HFF-Myc (cell line): ENCODE measurements around the gene TMC2.
A peak's percentile ranks its signal among the peaks of the same experiment; 100 is the strongest.

Experiments used
- DNase-seq: peaks from one replicate; pipeline ENCODE4 v3.0.0-alpha.2; 2011; ENCODE audit warnings: low read depth; ENCODE audit errors: extremely low read depth
- H3K4me3 ChIP-seq: replicated peaks from 2 replicates; pipeline ENCODE4 v1.5.1; 2011; ENCODE audit warnings: low read depth, mild to moderate bottlenecking, control low read depth, low read length
- TF ChIP-seq, protein P1 (sequence below): IDR thresholded peaks from 2 replicates; pipeline ENCODE4 v1.5.1; 2012; ENCODE audit warnings: mild to moderate bottlenecking, low read depth, low read length, control low read depth; ENCODE audit errors: missing control alignments

The TMC2 gene

DNA sequence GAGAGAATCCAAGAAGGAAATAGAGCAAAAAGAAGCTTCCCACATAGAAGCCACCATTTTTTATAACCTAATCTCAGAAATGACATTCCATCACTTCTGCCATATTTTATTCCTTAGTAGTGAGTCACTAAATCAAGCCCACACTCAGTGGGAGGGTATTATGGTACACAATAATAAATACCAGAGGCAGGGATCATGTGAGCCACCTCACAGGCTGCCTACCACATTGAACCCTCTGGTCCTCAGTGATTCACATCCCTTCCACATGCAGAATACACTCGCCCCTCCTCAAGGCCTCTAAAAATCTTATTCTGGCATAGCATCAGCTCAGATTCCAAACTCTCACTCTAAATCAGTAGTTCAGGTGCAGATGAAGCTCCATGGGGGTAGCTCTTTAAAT, 49.4 kb downstream of the TMC2 start:
- TF ChIP-seq, protein P1, sequence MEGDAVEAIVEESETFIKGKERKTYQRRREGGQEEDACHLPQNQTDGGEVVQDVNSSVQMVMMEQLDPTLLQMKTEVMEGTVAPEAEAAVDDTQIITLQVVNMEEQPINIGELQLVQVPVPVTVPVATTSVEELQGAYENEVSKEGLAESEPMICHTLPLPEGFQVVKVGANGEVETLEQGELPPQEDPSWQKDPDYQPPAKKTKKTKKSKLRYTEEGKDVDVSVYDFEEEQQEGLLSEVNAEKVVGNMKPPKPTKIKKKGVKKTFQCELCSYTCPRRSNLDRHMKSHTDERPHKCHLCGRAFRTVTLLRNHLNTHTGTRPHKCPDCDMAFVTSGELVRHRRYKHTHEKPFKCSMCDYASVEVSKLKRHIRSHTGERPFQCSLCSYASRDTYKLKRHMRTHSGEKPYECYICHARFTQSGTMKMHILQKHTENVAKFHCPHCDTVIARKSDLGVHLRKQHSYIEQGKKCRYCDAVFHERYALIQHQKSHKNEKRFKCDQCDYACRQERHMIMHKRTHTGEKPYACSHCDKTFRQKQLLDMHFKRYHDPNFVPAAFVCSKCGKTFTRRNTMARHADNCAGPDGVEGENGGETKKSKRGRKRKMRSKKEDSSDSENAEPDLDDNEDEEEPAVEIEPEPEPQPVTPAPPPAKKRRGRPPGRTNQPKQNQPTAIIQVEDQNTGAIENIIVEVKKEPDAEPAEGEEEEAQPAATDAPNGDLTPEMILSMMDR: no peak
- peak; percentile 27 for DNase-seq
- no peak overlapping the region for H3K4me3 ChIP-seq

DNA sequence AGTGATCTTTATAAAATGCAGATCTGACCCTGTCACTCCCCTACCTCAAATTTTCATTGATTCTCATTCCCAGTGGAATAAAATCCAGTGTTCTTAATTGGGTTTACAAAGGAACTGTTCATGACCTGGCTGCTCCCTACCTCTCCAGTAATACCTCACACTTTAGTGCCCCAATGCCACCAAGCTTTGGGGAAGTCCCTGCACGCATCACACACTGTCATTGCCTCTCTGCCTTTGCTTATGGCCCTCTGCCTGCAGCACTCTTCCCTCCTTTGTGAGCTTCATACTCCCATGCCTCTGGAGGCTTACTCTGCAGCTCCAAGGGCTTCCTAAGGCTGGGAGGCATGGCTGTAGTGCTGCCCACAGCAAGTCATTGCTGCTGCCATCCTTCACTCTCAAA, 57.4 kb downstream of the TMC2 start:
- H3K4me3 ChIP-seq: no peak overlapping the region
- TF ChIP-seq, protein P1: no peak

DNA sequence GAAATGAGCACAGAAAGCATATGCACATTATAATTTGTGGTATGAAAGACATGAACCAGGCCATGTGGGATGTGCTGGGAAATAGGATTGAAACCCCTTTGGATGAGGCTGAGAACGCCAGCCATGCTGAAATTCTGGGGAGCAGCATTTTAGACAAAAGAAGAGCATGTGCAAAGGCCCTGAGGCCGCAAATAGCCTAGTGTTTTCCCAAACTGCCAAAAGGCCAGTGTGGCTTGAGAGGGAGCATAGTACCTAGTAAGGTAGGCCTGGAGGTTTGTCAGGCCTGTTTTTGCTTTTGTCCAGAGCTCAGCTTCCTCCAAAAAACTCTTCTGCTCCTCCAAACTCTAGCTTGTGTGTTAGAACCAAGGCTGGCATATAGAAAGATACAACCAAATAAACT, 58.7 kb downstream of the TMC2 start:
- TF ChIP-seq, protein P1: no peak
- no peak overlapping the region for H3K4me3 ChIP-seq
- no peak for DNase-seq

More for the DNA sequence above, 57.4 kb downstream of the TMC2 start:
- DNase-seq: no peak

DNA sequence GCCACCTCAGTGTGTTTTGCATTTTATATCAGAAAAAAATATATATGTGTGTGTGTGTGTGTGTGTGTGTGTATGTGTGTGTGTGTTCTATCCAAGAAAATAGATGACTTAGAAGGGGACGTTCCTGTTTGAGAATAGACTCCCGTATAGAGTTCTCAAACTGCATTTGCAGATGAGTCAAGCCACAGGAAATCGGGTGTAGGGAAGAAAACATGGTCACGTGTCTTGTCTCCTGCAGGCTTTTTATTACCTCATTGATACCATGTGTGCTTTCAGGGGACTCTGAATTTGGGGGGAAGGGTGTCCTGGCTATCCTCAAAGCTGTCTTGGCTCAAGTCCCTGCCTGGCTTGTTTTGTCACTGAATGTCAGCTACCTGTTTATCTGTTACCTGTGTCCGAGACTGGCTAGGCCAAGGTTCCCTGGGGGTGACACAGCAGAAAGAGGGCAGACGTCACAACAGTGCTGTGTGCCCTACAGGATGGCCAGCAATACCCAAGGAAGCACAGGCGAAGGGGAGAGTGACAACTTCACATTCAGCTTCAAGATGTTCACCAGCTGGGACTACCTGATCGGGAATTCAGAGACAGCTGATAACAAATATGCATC, 60.4 kb downstream of the TMC2 start:
- DNase-seq: peak; percentile 51
- TF ChIP-seq, protein P1: no peak
- no peak overlapping the region for H3K4me3 ChIP-seq

DNA sequence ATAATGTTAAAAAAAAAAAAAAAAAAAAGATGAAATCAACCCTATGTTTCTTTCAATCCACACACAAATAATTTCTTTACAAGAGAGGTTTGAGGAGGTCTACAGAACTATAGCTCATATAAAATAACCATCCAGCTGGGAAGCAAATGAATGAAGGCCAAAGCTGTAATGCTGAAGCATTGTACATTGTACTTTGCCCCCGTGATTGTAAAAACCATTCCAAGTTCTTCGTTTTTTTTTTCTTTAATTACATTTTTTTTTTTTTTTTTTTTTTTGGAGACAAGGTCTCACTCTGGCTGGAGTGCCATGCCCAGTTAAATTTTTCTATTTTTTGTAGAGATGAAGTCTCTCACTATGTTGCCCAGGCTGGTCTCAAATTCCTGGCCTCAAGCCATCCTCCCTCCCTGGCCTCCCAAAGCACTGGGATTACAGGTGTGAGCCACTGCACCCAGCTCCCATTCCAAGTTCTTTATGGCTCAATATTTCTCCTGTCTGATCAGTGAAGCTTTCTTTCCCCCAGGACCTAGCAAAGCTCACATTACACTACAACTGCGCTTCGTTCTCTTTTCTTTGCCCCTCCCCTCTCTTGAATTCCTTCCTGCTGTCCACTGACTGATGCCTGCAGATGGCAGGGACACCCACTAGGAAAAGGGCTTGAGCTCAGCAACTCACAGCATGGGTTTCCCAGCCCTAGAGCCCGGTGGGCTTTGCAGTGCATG, 63.1 kb downstream of the TMC2 start:
- DNase-seq: peak; percentile 16
- H3K4me3 ChIP-seq: no peak overlapping the region
- TF ChIP-seq, protein P1: no peak

DNA sequence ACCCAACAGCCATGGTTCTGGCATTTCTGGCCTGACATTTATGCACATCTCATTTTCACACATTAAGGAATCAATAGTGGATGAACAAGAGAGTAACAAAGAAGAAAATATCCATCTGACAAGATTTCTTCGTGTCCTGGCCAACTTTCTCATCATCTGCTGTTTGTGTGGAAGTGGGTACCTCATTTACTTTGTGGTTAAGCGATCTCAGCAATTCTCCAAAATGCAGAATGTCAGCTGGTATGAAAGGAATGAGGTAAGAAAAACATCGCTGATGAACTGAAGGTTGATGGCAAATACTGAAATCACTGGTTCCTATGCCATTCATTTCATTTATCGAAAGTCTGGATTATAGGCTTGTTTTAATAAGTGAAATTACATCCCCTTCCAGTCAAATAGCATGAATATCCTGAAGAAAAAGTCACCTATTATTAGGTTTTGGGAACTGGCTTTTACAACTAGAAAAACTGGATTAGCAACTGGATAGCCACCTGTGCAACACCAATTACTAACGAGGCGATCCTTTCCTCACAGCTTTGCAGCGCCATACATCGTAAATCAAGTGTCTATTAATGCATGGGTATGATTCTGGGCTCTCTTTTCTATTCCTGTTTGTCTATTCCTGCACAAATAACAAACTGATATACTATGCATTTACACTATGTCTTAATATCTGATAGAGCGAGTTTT, 65.8 kb downstream of the TMC2 start:
- no peak overlapping the region for H3K4me3 ChIP-seq
- no peak for DNase-seq
- TF ChIP-seq, protein P1: no peak
